GM18505 (cell line): ENCODE measurements around the gene ADD2.

Experiments
- ATAC-seq: cut with Tn5 transposase; IDR thresholded peaks from one replicate; pipeline ENCODE4 v1.9.1; 2021; ENCODE audit not compliant: unreplicated experiment
- POLR2A ChIP-seq: IDR thresholded peaks from 4 replicates; pipeline ENCODE4 v1.6.1; 2011; ENCODE audit warnings: borderline replicate concordance; ENCODE audit not compliant: insufficient read depth, insufficient read length; ENCODE audit errors: extremely low read depth

ADD2 gene

GRCh38 chr2:70775141-70775540, 7.1 kb upstream of the ADD2 start:
- no peak for TF ChIP-seq POLR2A
- ATAC-seq: no peak

- no peak for TF ChIP-seq POLR2A
- no peak for ATAC-seq
Measured at GRCh38 chr2:70772486-70773155, 4.6 kb upstream of the ADD2 start.

- no peak for TF ChIP-seq POLR2A
- peak; percentile 54 for ATAC-seq
Measured at GRCh38 chr2:70771446-70771845, 3.4 kb upstream of the ADD2 start.

GRCh38 chr2:70769450-70769849, 1.4 kb upstream of the ADD2 start:
- no peak for ATAC-seq
- no peak for TF ChIP-seq POLR2A

- ATAC-seq: no peak
- no peak for TF ChIP-seq POLR2A
Measured at GRCh38 chr2:70768590-70769085, 638 bp upstream of the ADD2 start.

GRCh38 chr2:70767079-70767698, 811 bp downstream of the ADD2 start:
- no peak for TF ChIP-seq POLR2A
- ATAC-seq: no peak

- ATAC-seq: no peak
- no peak for TF ChIP-seq POLR2A
Measured at GRCh38 chr2:70766357-70767078, 1.5 kb downstream of the ADD2 start.

- ATAC-seq: no peak
- no peak for TF ChIP-seq POLR2A
Measured at GRCh38 chr2:70765507-70765906, 2.5 kb downstream of the ADD2 start.

GRCh38 chr2:70759446-70759845, 8.6 kb downstream of the ADD2 start:
- TF ChIP-seq POLR2A: no peak
- ATAC-seq: no peak

GRCh38 chr2:70757966-70758365, 10.0 kb downstream of the ADD2 start:
- no peak for TF ChIP-seq POLR2A
- ATAC-seq: no peak

GRCh38 chr2:70757360-70757759, 10.6 kb downstream of the ADD2 start:
- ATAC-seq: no peak
- no peak for TF ChIP-seq POLR2A

GRCh38 chr2:70756128-70756527, 11.9 kb downstream of the ADD2 start:
- no peak for TF ChIP-seq POLR2A

GRCh38 chr2:70753902-70754301, 14.1 kb downstream of the ADD2 start:
- ATAC-seq: no peak
- no peak for TF ChIP-seq POLR2A

More at GRCh38 chr2:70756128-70756527, 11.9 kb downstream of the ADD2 start:
- ATAC-seq: no peak

- no peak for TF ChIP-seq POLR2A
- no peak for ATAC-seq
Measured at GRCh38 chr2:70753031-70753430, 15.0 kb downstream of the ADD2 start.
